GM18519 (cell line): Measurements from ENCODE around the gene DROSHA.
"Not testable (repeated sequence)": the region's sequence is repeated elsewhere in the genome, so short reads cannot be mapped to it uniquely, and the experiment has no call there.

Source experiments
- ATAC-seq: cut with Tn5 transposase; IDR thresholded peaks from one replicate; pipeline ENCODE4 v1.9.1; 2021; ENCODE audit warnings: mild to moderate bottlenecking, moderate library complexity; ENCODE audit not compliant: unreplicated experiment, low FRiP score

DROSHA gene

GRCh38 chr5:31427013-31427723 is 104.7 kb downstream of the DROSHA start:
- ATAC-seq = no peak

- no peak for ATAC-seq
These were observed 109.9 kb downstream of the DROSHA start for GRCh38 chr5:31421806-31422586.

GRCh38 chr5:31417512-31417911 is 114.4 kb downstream of the DROSHA start:
- no peak for ATAC-seq

- ATAC-seq = no peak
These were observed 115.3 kb downstream of the DROSHA start for GRCh38 chr5:31416547-31416946.

- ATAC-seq = no peak
These were observed 115.9 kb downstream of the DROSHA start for GRCh38 chr5:31415960-31416359.

- ATAC-seq = no peak
These were observed 116.6 kb downstream of the DROSHA start for GRCh38 chr5:31415009-31415923.

- no peak for ATAC-seq
These were observed 118.7 kb downstream of the DROSHA start for GRCh38 chr5:31413030-31413812.

- ATAC-seq = no peak
These were observed 119.6 kb downstream of the DROSHA start for GRCh38 chr5:31412324-31412723.

GRCh38 chr5:31410089-31410488 is 121.8 kb downstream of the DROSHA start:
- no peak for ATAC-seq

GRCh38 chr5:31408814-31409213 is 123.1 kb downstream of the DROSHA start:
- ATAC-seq = no peak

- ATAC-seq = no peak
These were observed 123.8 kb downstream of the DROSHA start for GRCh38 chr5:31407921-31408693.

GRCh38 chr5:31404325-31404724 is 127.6 kb downstream of the DROSHA start:
- no peak for ATAC-seq

- ATAC-seq = no peak
These were observed 130.2 kb downstream of the DROSHA start for GRCh38 chr5:31401691-31402090.

- no peak for ATAC-seq
These were observed 133.9 kb downstream of the DROSHA start for GRCh38 chr5:31397926-31398557.

- no peak for ATAC-seq
These were observed 135.1 kb downstream of the DROSHA start for GRCh38 chr5:31396611-31397295.

- not testable (repeated sequence) for ATAC-seq
These were observed 136.3 kb downstream of the DROSHA start for GRCh38 chr5:31395450-31396045.

GRCh38 chr5:31393126-31393525 is 138.8 kb downstream of the DROSHA start:
- ATAC-seq = no peak

GRCh38 chr5:31392061-31392460 is 139.8 kb downstream of the DROSHA start:
- ATAC-seq = no peak
